ENCODE results near the gene PEX14. TPM values are rescaled to one million over a fixed set of nuclear protein-coding genes. Genes with fewer than 3 reads are reported as not detected.

Gene PEX14
- total and polyA plus RNA-seq, 9 of the 15 experiments (the other 6 are each of a cell fraction or from before 2014, with no cell fraction given): 2.6 to 45.7 (median 22.7) TPM

GRCh38 chr1:10588640-10589039 is 113.9 kb downstream of the PEX14 start:
- no peaks in the 10 kb centered on the region for H3K27me3 ChIP-seq (ENCODE audit: control insufficient read depth in 2 of 2, insufficient read depth in 2 of 2, low read length in 2 of 2)
- H3K36me3 ChIP-seq (ENCODE audit: control insufficient read depth, insufficient read depth, low read length): no peaks in the 10 kb centered on the region
- no peak for FAIRE-seq
- POLR2A ChIA-PET: interaction anchor here (0.5 to 0.9 kb wide), 3 partner anchors 9 to 158 kb away, joined by 3 to 6 read pairs (median 4); partner anchors contain the start of gene CENPS
- ATAC-seq: no peak
- no peak overlapping the region for H2AFZ ChIP-seq (ENCODE audit: low read depth, low read length)
- no peak overlapping the region for H3K4me3 ChIP-seq
- no peaks in the 10 kb centered on the region for H3K4me1 ChIP-seq (replicated peaks in 1 of 2; ENCODE audit: control insufficient read depth in 2 of 2, insufficient read depth in 2 of 2, low read length in 2 of 2)
- CTCF ChIA-PET (ENCODE audit: low intra/inter-chr PET ratio): no interaction called here
- DNase-seq (ENCODE audit: extremely low read depth in 1 of 4, low spot score in 3 of 4): no peak
- 82% methylated on average over 5 of the region's 5 CpGs for WGBS (ENCODE audit: insufficient coverage, low coverage, missing lambda C conversion rate)
- no peaks in the 10 kb centered on the region for H3K9me1 ChIP-seq (ENCODE audit: control insufficient read depth, insufficient read depth, low read length)
- H3K9ac ChIP-seq (ENCODE audit: insufficient read depth in 1 of 2, low read depth in 2 of 2, low read length in 2 of 2): no peak overlapping the region
- intact Hi-C loops (cut with micrococcal nuclease): no loop called here
- H4K20me1 ChIP-seq (replicated peaks; ENCODE audit: control insufficient read depth, insufficient read depth, low read length): no peaks in the 10 kb centered on the region
- H3K79me2 ChIP-seq (ENCODE audit: control insufficient read depth, insufficient read depth, low read length): no peaks in the 10 kb centered on the region
- in situ Hi-C loops (cut with MboI): no loop called here
- no peaks in the 10 kb centered on the region for H3K9me3 ChIP-seq (replicated peaks; ENCODE audit: control insufficient read depth, insufficient read depth, low read depth, low read length)
- H3K27ac ChIP-seq (ENCODE audit: extremely low read depth, low read depth, low read length): no peak overlapping the region
- peak; percentile 58; the same call in 1 of the 2 replicates for TF ChIP-seq ZNF316 (IDR thresholded peaks at IDR 0.05)
- peak; percentile 16; the same call in 1 of the 2 replicates for TF ChIP-seq MAFF (IDR thresholded peaks at IDR 0.05; ENCODE audit: low read length)
- TF ChIP-seq ZNF24 (IDR thresholded peaks at IDR 0.05): no peak
- TF ChIP-seq C11orf30 (IDR thresholded peaks at IDR 0.05; ENCODE audit: low read depth): peak; percentile 26; the same call in 1 of the 2 replicates
- no TSS peak for BruUV-seq (replicated peaks)
- H3K4me2 ChIP-seq (ENCODE audit: insufficient read depth, low read length): no peak overlapping the region

GRCh38 chr1:10589074-10589473 is 114.3 kb downstream of the PEX14 start:
- 74% methylated on average over 5 of the region's 5 CpGs for WGBS (ENCODE audit: insufficient coverage, low coverage, missing lambda C conversion rate)
- BruUV-seq (replicated peaks): no TSS peak

More at GRCh38 chr1:10589074-10589473, 114.3 kb downstream of the PEX14 start:
- H2AFZ ChIP-seq (ENCODE audit: low read depth, low read length): no peak overlapping the region
- ATAC-seq (no peak), DNase-seq (ENCODE audit: extremely low read depth in 1 of 4, low spot score in 3 of 4) (no peak), FAIRE-seq (no peak)
- in situ Hi-C loops (cut with MboI): no loop called here
- no peaks in the 10 kb centered on the region for H3K9me1 ChIP-seq (ENCODE audit: control insufficient read depth, insufficient read depth, low read length)
- H3K79me2 ChIP-seq (ENCODE audit: control insufficient read depth, insufficient read depth, low read length): no peaks in the 10 kb centered on the region
- no peak overlapping the region for H3K4me2 ChIP-seq (ENCODE audit: insufficient read depth, low read length)
- intact Hi-C loops (cut with micrococcal nuclease): no loop called here
- no peak overlapping the region for H3K9ac ChIP-seq (ENCODE audit: insufficient read depth in 1 of 2, low read depth in 2 of 2, low read length in 2 of 2)
- no peaks in the 10 kb centered on the region for H3K9me3 ChIP-seq (replicated peaks; ENCODE audit: control insufficient read depth, insufficient read depth, low read depth, low read length)
- no peaks in the 10 kb centered on the region for H3K27me3 ChIP-seq (ENCODE audit: control insufficient read depth in 2 of 2, insufficient read depth in 2 of 2, low read length in 2 of 2)
- no peaks in the 10 kb centered on the region for H3K36me3 ChIP-seq (ENCODE audit: control insufficient read depth, insufficient read depth, low read length)
- no peak overlapping the region for H3K4me3 ChIP-seq
- TF ChIP-seq SMAD1 (IDR thresholded peaks at IDR 0.05; ENCODE audit: low read depth, low read length, partially characterized antibody) (no peak), ZNF740 (CRISPR knock-in tag; IDR thresholded peaks at IDR 0.05) (no peak), ZNF740 (tag; IDR thresholded peaks at IDR 0.05) (no peak), RCOR1 (IDR thresholded peaks at IDR 0.05; ENCODE audit: borderline replicate concordance in 1 of 2, low read depth in 2 of 2, low read length in 2 of 2) (no peak)
- ChIA-PET CTCF (ENCODE audit: low intra/inter-chr PET ratio) (interaction anchor here (0.7 kb wide), 1 partner anchor 344 kb away, joined by 3 read pairs; no protein-coding TSS in a partner anchor), POLR2A (no interaction called here)
- no peak overlapping the region for H3K27ac ChIP-seq (ENCODE audit: extremely low read depth, low read depth, low read length)
- no peaks in the 10 kb centered on the region for H4K20me1 ChIP-seq (replicated peaks; ENCODE audit: control insufficient read depth, insufficient read depth, low read length)
- no peaks in the 10 kb centered on the region for H3K4me1 ChIP-seq (replicated peaks in 1 of 2; ENCODE audit: control insufficient read depth in 2 of 2, insufficient read depth in 2 of 2, low read length in 2 of 2)
